GM23338 (cell line): ENCODE data around the gene AGER.

ENCODE experiments used
- CREB1 ChIP-seq: fragments of 250-450 bp; sonication (Bioruptor Pico); IDR thresholded peaks from 2 replicates; pipeline ENCODE4 v1.5.0; 2020; ENCODE audit warnings: low read depth, mild to moderate bottlenecking, moderate library complexity
- EZH2 ChIP-seq: fragments of 200-600 bp; sonication (generic); IDR thresholded peaks from one replicate; pipeline ENCODE4 v1.8.0; 2017; ENCODE audit warnings: antibody characterized with exemption, mild to moderate bottlenecking, low read depth; ENCODE audit not compliant: unreplicated experiment
- EZH2phosphoT487 ChIP-seq: fragments of 200-600 bp; sonication (generic); IDR thresholded peaks from one replicate; pipeline ENCODE4 v1.8.1; 2018; ENCODE audit warnings: antibody characterized with exemption; ENCODE audit not compliant: unreplicated experiment
- JUNB ChIP-seq: IDR thresholded peaks from one replicate; pipeline ENCODE4 v1.6.1; 2016; ENCODE audit warnings: antibody characterized with exemption; ENCODE audit not compliant: unreplicated experiment
- POLR2AphosphoS5 ChIP-seq: IDR thresholded peaks from 2 replicates; pipeline ENCODE4 v1.6.1; 2016; ENCODE audit warnings: antibody characterized with exemption, low read depth
- TF ChIP-seq, protein P1 (sequence below), 2 experiments: fragments of 200-600 bp in 1 of 2; sonication (generic) in 1 of 2; conservative IDR thresholded peaks; 2 replicates each; pipeline versions ENCODE4 v1.5.1 to v1.6.1; 2016 to 2017; ENCODE audit warnings: antibody characterized with exemption in 2 of 2, low read depth in 2 of 2, mild to moderate bottlenecking in 2 of 2, moderate library complexity in 1 of 2
- TF ChIP-seq, protein P2 (sequence below): IDR thresholded peaks from one replicate; pipeline ENCODE4 v1.6.1; 2018; ENCODE audit warnings: antibody characterized with exemption; ENCODE audit not compliant: unreplicated experiment

DNA sequence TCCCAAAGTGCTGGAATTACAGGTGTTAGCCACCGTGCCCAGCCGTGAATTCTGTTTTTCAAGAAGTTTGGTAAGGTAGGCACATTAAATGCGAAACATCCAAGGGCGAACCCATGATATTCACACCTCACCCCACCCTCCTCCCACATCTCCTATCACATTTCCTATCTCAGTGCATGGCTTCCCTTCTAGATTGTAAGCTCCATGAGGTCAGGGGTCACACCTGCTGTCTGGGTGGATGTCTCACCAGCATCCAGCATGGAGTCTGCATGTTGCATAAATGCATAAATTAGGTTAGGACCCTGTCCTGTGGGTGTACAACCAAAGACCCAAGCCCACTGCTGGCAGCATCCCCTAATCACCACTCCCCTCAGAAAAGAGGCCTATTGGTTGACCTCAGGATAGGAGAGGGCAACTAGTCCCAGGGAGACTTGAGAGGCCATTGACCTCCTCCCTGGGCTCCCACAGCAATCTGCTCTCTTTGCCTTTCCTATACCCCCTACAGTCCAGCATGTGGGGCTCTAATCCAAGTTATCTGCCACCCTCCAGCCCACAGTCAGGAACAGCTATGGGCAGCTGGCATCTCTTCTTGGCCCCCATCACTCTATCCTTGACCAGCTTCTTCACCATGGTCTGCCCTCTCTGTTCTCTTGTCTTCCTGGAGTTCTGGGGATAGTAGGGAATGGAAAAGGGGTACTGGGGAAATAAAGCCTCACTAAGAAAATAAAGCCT is 36.5 kb downstream of the AGER start:
- TF ChIP-seq, protein P1, sequence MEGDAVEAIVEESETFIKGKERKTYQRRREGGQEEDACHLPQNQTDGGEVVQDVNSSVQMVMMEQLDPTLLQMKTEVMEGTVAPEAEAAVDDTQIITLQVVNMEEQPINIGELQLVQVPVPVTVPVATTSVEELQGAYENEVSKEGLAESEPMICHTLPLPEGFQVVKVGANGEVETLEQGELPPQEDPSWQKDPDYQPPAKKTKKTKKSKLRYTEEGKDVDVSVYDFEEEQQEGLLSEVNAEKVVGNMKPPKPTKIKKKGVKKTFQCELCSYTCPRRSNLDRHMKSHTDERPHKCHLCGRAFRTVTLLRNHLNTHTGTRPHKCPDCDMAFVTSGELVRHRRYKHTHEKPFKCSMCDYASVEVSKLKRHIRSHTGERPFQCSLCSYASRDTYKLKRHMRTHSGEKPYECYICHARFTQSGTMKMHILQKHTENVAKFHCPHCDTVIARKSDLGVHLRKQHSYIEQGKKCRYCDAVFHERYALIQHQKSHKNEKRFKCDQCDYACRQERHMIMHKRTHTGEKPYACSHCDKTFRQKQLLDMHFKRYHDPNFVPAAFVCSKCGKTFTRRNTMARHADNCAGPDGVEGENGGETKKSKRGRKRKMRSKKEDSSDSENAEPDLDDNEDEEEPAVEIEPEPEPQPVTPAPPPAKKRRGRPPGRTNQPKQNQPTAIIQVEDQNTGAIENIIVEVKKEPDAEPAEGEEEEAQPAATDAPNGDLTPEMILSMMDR (conservative IDR thresholded peaks at IDR 0.05; ENCODE audit: low read depth in 2 of 2) = peak in 1 of 2 experiments; percentile 15; a peak in 2 of 4 replicates
- no peak for TF ChIP-seq POLR2AphosphoS5
- TF ChIP-seq, protein P2, sequence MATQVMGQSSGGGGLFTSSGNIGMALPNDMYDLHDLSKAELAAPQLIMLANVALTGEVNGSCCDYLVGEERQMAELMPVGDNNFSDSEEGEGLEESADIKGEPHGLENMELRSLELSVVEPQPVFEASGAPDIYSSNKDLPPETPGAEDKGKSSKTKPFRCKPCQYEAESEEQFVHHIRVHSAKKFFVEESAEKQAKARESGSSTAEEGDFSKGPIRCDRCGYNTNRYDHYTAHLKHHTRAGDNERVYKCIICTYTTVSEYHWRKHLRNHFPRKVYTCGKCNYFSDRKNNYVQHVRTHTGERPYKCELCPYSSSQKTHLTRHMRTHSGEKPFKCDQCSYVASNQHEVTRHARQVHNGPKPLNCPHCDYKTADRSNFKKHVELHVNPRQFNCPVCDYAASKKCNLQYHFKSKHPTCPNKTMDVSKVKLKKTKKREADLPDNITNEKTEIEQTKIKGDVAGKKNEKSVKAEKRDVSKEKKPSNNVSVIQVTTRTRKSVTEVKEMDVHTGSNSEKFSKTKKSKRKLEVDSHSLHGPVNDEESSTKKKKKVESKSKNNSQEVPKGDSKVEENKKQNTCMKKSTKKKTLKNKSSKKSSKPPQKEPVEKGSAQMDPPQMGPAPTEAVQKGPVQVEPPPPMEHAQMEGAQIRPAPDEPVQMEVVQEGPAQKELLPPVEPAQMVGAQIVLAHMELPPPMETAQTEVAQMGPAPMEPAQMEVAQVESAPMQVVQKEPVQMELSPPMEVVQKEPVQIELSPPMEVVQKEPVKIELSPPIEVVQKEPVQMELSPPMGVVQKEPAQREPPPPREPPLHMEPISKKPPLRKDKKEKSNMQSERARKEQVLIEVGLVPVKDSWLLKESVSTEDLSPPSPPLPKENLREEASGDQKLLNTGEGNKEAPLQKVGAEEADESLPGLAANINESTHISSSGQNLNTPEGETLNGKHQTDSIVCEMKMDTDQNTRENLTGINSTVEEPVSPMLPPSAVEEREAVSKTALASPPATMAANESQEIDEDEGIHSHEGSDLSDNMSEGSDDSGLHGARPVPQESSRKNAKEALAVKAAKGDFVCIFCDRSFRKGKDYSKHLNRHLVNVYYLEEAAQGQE = no peak
- no peak for TF ChIP-seq EZH2
- no peak for TF ChIP-seq EZH2phosphoT487
- no peak for TF ChIP-seq CREB1
- TF ChIP-seq JUNB = no peak
